HCT116 (cell line): ENCODE data around the gene ASB4. TPM values are rescaled to one million over a fixed set of nuclear protein-coding genes. Genes with fewer than 3 reads are reported as not detected.

Experiments
- ATAC-seq: fragments of 200-7000 bp; cut with Tn5 transposase; 2 replicates; pipeline ENCODE4 v1.9.1; 2020; ENCODE audit warnings: mild to moderate bottlenecking, moderate library complexity
- BruUV-seq: library from RNA; stranded (reverse); fragments of 400-500 nt; replicated peaks from 2 replicates; lab custom pipeline; 2021; lab: Mats Ljungman, UMichigan
- CTCF ChIA-PET: fragments of 300-600 bp; sonication (Branson Sonifier 250); formaldehyde crosslinking; loops from one replicate; lab custom pipeline; 2021; ENCODE audit warnings: antibody characterized with exemption; lab: Charles Lee
- POLR2A ChIA-PET: fragments of 300-600, 350-600 bp; sonication (Branson Sonifier 250); formaldehyde crosslinking; loops from one replicate; lab custom pipeline; 2021; ENCODE audit warnings: antibody characterized with exemption; lab: Charles Lee
- RAD21 ChIA-PET, 2 experiments: fragments of 300-600 bp; sonication (Branson Sonifier 250); formaldehyde crosslinking; loops; one replicate each; lab custom pipeline; 2023; ENCODE audit warnings: low total read pairs in 2 of 2; ENCODE audit not compliant: uncharacterized antibody in 2 of 2, unreplicated experiment in 2 of 2, low non-redundant PET in 1 of 2; lab: Charles Lee
- DNase-seq: peaks from one replicate; pipeline ENCODE4 v3.0.0-alpha.2; 2010; ENCODE audit warnings: low read depth, low spot score
- H2AFZ ChIP-seq: fragments of 200-600 bp; shearing (Covaris generic), sonication (generic); 2 replicates; pipeline ENCODE4 v1.6.1; 2017; ENCODE audit warnings: low read depth, mixed run types, mixed read lengths, antibody characterized with exemption, low read length; ENCODE audit not compliant: poor library complexity, severe bottlenecking
- H3K27ac ChIP-seq: 2 replicates; pipeline ENCODE4 v1.5.1; 2012; ENCODE audit warnings: low read depth, low read length
- H3K27me3 ChIP-seq: fragments of 200-600 bp; sonication (generic); 2 replicates; pipeline ENCODE4 v1.6.1; 2016; ENCODE audit warnings: mixed run types, low read length, mixed read lengths; ENCODE audit not compliant: insufficient read depth
- H3K36me3 ChIP-seq, 2 experiments: fragments of 200-500 bp in 1 of 2; fragments of 200-600 bp in 1 of 2; sonication (Bioruptor generic) in 1 of 2; sonication (generic) in 1 of 2; 2 replicates each; pipeline versions ENCODE4 v1.5.1 to v1.6.1; 2014 to 2016; ENCODE audit warnings: low read length in 2 of 2, inconsistent platforms in 1 of 2, mixed read lengths in 1 of 2, mixed run types in 1 of 2; ENCODE audit not compliant: insufficient read depth in 2 of 2, control insufficient read depth in 1 of 2
- H3K4me1 ChIP-seq, 2 experiments: fragments of 200-600 bp in 1 of 2; sonication (generic) in 1 of 2; 2 replicates each; pipeline versions ENCODE4 v1.5.1 to v1.6.1; 2012 to 2017; ENCODE audit warnings: low read length in 2 of 2, inconsistent platforms in 1 of 2, mild to moderate bottlenecking in 1 of 2, mixed read lengths in 1 of 2, mixed run types in 1 of 2, moderate library complexity in 1 of 2; ENCODE audit not compliant: insufficient read depth in 2 of 2, control insufficient read depth in 1 of 2
- H3K4me2 ChIP-seq: fragments of 200-600 bp; sonication (generic); 2 replicates; pipeline ENCODE4 v1.6.1; 2017; ENCODE audit warnings: mixed run types, low read length, mixed read lengths
- H3K4me3 ChIP-seq, 2 experiments: fragments of 200-600 bp in 1 of 2; sonication (generic) in 1 of 2; replicated peaks in 1 of 2; 2 replicates each; pipeline ENCODE4 v1.5.1; 2011 to 2016; ENCODE audit warnings: low read length in 2 of 2, control low read depth in 1 of 2, low read depth in 1 of 2, mild to moderate bottlenecking in 1 of 2, mixed read lengths in 1 of 2, mixed run types in 1 of 2
- H3K79me2 ChIP-seq: fragments of 200-600 bp; sonication (generic); 2 replicates; pipeline ENCODE4 v1.6.1; 2017; ENCODE audit warnings: mild to moderate bottlenecking, mixed run types, low read length, moderate library complexity, mixed read lengths; ENCODE audit not compliant: insufficient read depth
- H3K9ac ChIP-seq: fragments of 200-600 bp; sonication (generic); 2 replicates; pipeline ENCODE4 v1.6.1; 2016; ENCODE audit warnings: low read length, mixed read lengths
- H3K9me2 ChIP-seq: fragments of 200-600 bp; sonication (generic), shearing (Covaris generic); 2 replicates; pipeline ENCODE4 v1.6.1; 2017; ENCODE audit warnings: mixed run types, mild to moderate bottlenecking, moderate library complexity; ENCODE audit not compliant: insufficient read depth
- H3K9me3 ChIP-seq, 2 experiments: fragments of 200-500 bp in 1 of 2; fragments of 200-600 bp in 1 of 2; sonication (Bioruptor generic) in 1 of 2; sonication (generic) in 1 of 2; 2 replicates each; pipeline ENCODE4 v1.6.1; 2014 to 2017; ENCODE audit warnings: low read length in 2 of 2, mixed read lengths in 2 of 2, inconsistent platforms in 1 of 2, low read depth in 1 of 2, mild to moderate bottlenecking in 1 of 2, mixed run types in 1 of 2, moderate library complexity in 1 of 2; ENCODE audit not compliant: control insufficient read depth in 1 of 2, insufficient read depth in 1 of 2
- H4K20me1 ChIP-seq: fragments of 200-600 bp; sonication (generic), shearing (Covaris generic); 2 replicates; pipeline ENCODE4 v1.6.1; 2017; ENCODE audit warnings: mixed run types, mild to moderate bottlenecking, moderate library complexity; ENCODE audit not compliant: insufficient read depth
- CEBPB ChIP-seq: IDR thresholded peaks from 2 replicates; pipeline ENCODE4 v1.6.1; 2012; ENCODE audit warnings: low read depth
- EGR1 ChIP-seq: IDR thresholded peaks from 2 replicates; pipeline ENCODE4 v1.6.1; 2012; ENCODE audit warnings: low read depth
- EZH2phosphoT487 ChIP-seq: fragments of 200-600 bp; IDR thresholded peaks from 2 replicates; pipeline ENCODE4 v1.6.1; 2018; ENCODE audit warnings: antibody characterized with exemption, borderline replicate concordance
- POLR2AphosphoS5 ChIP-seq: IDR thresholded peaks from 2 replicates; pipeline ENCODE4 v1.6.1; 2011; ENCODE audit warnings: mild to moderate bottlenecking, low read depth, low read length, moderate library complexity
- SP1 ChIP-seq: IDR thresholded peaks from 2 replicates; pipeline ENCODE4 v1.6.1; 2012; ENCODE audit warnings: low read depth
- SRF ChIP-seq: IDR thresholded peaks from 2 replicates; pipeline ENCODE4 v1.6.1; 2012; ENCODE audit warnings: low read depth
- YY1 ChIP-seq: IDR thresholded peaks from 2 replicates; pipeline ENCODE4 v1.6.1; 2011; ENCODE audit warnings: low read length, low read depth, moderate library complexity, mild to moderate bottlenecking; ENCODE audit not compliant: insufficient replicate concordance; ENCODE audit errors: extremely low read depth
- ZNF274 ChIP-seq: fragments of 200-500 bp; sonication (Bioruptor generic); IDR thresholded peaks from 2 replicates; pipeline ENCODE4 v1.6.1; 2014; ENCODE audit warnings: mild to moderate bottlenecking, low read depth, low read length, inconsistent platforms
- intact Hi-C: fragments of 100-400 bp; cut with micrococcal nuclease; formaldehyde crosslinking; loops from 2 replicates; pipeline ENCODE4 v1.10.0; 2022
- total RNA-seq: library from RNA; stranded (reverse); gene quantifications from one replicate; pipeline ENCODE4 v1.2.1, GENCODE V29; 2021; ENCODE audit not compliant: unreplicated experiment

Gene ASB4
- total RNA-seq, 1 experiment from 2014 or later, result 0.12 TPM

DNA sequence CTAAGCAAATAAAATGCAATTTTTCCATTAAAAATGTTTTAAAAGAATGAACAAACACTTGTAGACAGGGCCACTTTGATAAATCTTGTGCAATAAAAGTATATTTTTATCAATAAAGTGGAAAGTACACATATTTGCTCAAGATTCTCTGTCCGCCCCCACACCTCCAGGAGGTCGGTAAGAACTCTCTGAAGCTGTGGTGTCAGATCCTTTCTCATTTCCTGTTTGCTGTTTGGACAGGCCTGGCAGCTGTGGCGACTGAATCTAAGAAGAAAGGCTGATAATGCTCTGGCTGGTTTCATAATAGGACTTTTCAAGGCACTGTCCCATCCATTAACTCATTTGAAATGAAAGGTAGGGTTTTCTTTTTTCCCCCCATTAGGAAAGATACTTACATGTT is 15.3 kb upstream of the ASB4 start:
- H3K4me2 ChIP-seq, result peak overlapping the region; percentile 58
- H3K79me2 ChIP-seq, result no peaks in the 10 kb centered on the region
- BruUV-seq, result no TSS peak
- no peak for TF ChIP-seq ZNF274
- peak; percentile 87 for TF ChIP-seq EGR1
- TF ChIP-seq SP1, result peak; percentile 15; the same call in 1 of the 2 replicates
- TF ChIP-seq SRF, result no peak
- TF ChIP-seq CEBPB, result 0 out of 2 replicates have a peak, but pooled peaks have one; percentile 22
- no peaks in the 10 kb centered on the region for H3K36me3 ChIP-seq
- H3K9ac ChIP-seq, result no peak overlapping the region
- H4K20me1 ChIP-seq, result no peaks in the 10 kb centered on the region
- H2AFZ ChIP-seq, result peak overlapping the region; percentile 28
- DNase-seq (no peak), ATAC-seq (peak; percentile 74)
- RAD21 ChIA-PET, result no interaction called here
- intact Hi-C loops, result loop anchor here (10.0 kb wide), 1 partner anchor 816 kb away; the partner anchor contains the start of gene SGCE
- CTCF ChIA-PET, result no interaction called here
- H3K9me2 ChIP-seq, result no peaks in the 10 kb centered on the region
- H3K27ac ChIP-seq, result no peak overlapping the region
- H3K9me3 ChIP-seq, result no peaks in the 10 kb centered on the region
- peaks cover 12% of the 10 kb centered on the region in 2 experiments; a peak in 3 of 4 replicates for H3K4me1 ChIP-seq
- H3K27me3 ChIP-seq, result no peaks in the 10 kb centered on the region
- H3K4me3 ChIP-seq, result 0 out of 4 replicates have a peak overlapping the region, but pooled peaks of 1 of the 2 experiments have one; percentile 7
- POLR2A ChIA-PET, result no interaction called here

DNA sequence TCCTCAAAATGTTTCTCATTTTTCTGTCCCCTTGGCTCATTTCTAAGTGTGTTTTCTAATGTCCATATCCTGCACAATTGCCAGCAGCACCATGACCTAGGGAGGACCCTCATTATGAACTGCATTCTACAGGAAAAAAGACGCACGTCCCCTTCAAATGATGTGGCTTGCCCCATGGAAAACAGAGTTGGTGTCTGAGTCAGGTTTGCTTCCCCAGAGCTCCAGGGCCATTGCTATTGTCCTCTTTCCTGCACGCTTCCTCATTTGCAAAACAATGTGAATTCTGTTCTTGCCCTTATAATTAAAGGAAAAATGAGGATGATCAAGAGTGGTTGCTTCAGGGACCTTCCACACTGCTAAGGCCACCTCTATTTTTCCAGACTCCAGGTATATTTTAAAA is 14.7 kb upstream of the ASB4 start:
- DNase-seq (no peak), ATAC-seq (no peak)
- Histone ChIP-seq H3K9ac (no peak overlapping the region), H3K4me3 (no peak overlapping the region), H3K9me3 (no peaks in the 10 kb centered on the region), H3K36me3 (no peaks in the 10 kb centered on the region), H3K79me2 (no peaks in the 10 kb centered on the region), H3K4me1 (peaks cover 12% of the 10 kb centered on the region in 2 experiments; a peak in 3 of 4 replicates), H3K27me3 (no peaks in the 10 kb centered on the region), H2AFZ (peak overlapping the region; percentile 28), H4K20me1 (no peaks in the 10 kb centered on the region), H3K27ac (no peak overlapping the region), H3K4me2 (peak overlapping the region; percentile 58; the same call in 1 of the 2 replicates), H3K9me2 (no peaks in the 10 kb centered on the region)
- TF ChIP-seq POLR2AphosphoS5 (no peak), EZH2phosphoT487 (no peak), YY1 (no peak)
- ChIA-PET CTCF (no interaction called here), POLR2A (no interaction called here), RAD21 (no interaction called here)
- BruUV-seq, result no TSS peak
- intact Hi-C loops, result loop anchor here (10.0 kb wide), 1 partner anchor 816 kb away; the partner anchor contains the start of gene SGCE
